Endothelial cell of umbilical vein (primary cell): ENCODE results near the gene PROSER1. TPM values are rescaled to one million over a fixed set of nuclear protein-coding genes. Genes with fewer than 3 reads are reported as not detected.

Experiments
- BruUV-seq: library from RNA; stranded (reverse); fragments of 400-500 nt; replicated peaks from 2 replicates; lab custom pipeline; 2021; lab: Mats Ljungman, UMichigan
- CTCF ChIA-PET: fragments of 300-600, 350-600 bp; sonication (Branson Sonifier 250); formaldehyde crosslinking; loops from one replicate; lab custom pipeline; 2021; ENCODE audit warnings: antibody characterized with exemption, inconsistent platforms; lab: Charles Lee
- POLR2A ChIA-PET: fragments of 300-600, 350-600 bp; sonication (Branson Sonifier 250); formaldehyde crosslinking; loops from one replicate; lab custom pipeline; 2021; ENCODE audit warnings: antibody characterized with exemption, inconsistent platforms; lab: Charles Lee
- DNase-seq: peaks from one replicate; pipeline ENCODE4 v3.0.0-alpha.2; 2011; ENCODE audit warnings: low read depth, low spot score
- FAIRE-seq: peaks from 2 replicates; lab custom pipeline; 2011; peaks lifted over from hg19 to GRCh38; lab: Jason Lieb, UNC
- H2AFZ ChIP-seq: 2 replicates; pipeline ENCODE4 v1.6.0; 2012; ENCODE audit warnings: low read depth, low read length, control low read depth, inconsistent platforms
- H3K27ac ChIP-seq: 2 replicates; pipeline ENCODE4 v1.5.1; 2011; ENCODE audit warnings: low read depth, mild to moderate bottlenecking, control low read depth, low read length, moderate library complexity; ENCODE audit not compliant: insufficient read depth
- H3K27me3 ChIP-seq, 2 experiments: 2 replicates each; pipeline versions ENCODE4 v1.6.0 to v1.6.1; 2011; ENCODE audit warnings: low read length in 2 of 2, mixed read lengths in 1 of 2; ENCODE audit not compliant: control insufficient read depth in 2 of 2, insufficient read depth in 2 of 2
- H3K36me3 ChIP-seq, 2 experiments: 2 replicates in 1 of 2; 3 replicates in 1 of 2; pipeline ENCODE4 v1.5.1; 2011; ENCODE audit warnings: low read length in 2 of 2, mild to moderate bottlenecking in 1 of 2, moderate library complexity in 1 of 2; ENCODE audit not compliant: control insufficient read depth in 2 of 2, insufficient read depth in 2 of 2; ENCODE audit errors: extremely low read depth in 1 of 2
- H3K4me1 ChIP-seq: 3 replicates; pipeline ENCODE4 v1.5.1; 2011; ENCODE audit warnings: mild to moderate bottlenecking, low read length; ENCODE audit not compliant: control insufficient read depth, insufficient read depth; ENCODE audit errors: extremely low read depth
- H3K4me2 ChIP-seq: 2 replicates; pipeline ENCODE4 v1.6.1; 2011; ENCODE audit warnings: low read length, control low read depth, mixed read lengths; ENCODE audit not compliant: insufficient read depth
- H3K4me3 ChIP-seq, 3 experiments: fragments of 200-600 bp in 1 of 3; sonication (generic), shearing (Covaris generic) in 1 of 3; replicated peaks in 1 of 3; 2 replicates each; pipeline ENCODE4 v1.5.1; 2011 to 2016; ENCODE audit warnings: control low read depth in 3 of 3, low read length in 3 of 3, mild to moderate bottlenecking in 2 of 3, inconsistent platforms in 1 of 3, low read depth in 1 of 3, moderate library complexity in 1 of 3; ENCODE audit not compliant: insufficient read depth in 1 of 3
- H3K79me2 ChIP-seq: 2 replicates; pipeline ENCODE4 v1.6.0; 2012; ENCODE audit warnings: low read length, inconsistent platforms; ENCODE audit not compliant: control insufficient read depth, insufficient read depth
- H3K9ac ChIP-seq: replicated peaks from 2 replicates; pipeline ENCODE3; 2011; ENCODE audit warnings: low read length, control low read depth; ENCODE audit not compliant: insufficient read depth; ENCODE audit errors: extremely low read depth
- H3K9me1 ChIP-seq: replicated peaks from 3 replicates; pipeline ENCODE4 v1.6.0; 2011; ENCODE audit warnings: mild to moderate bottlenecking, low read length; ENCODE audit not compliant: control insufficient read depth, insufficient read depth; ENCODE audit errors: extremely low read depth
- H3K9me3 ChIP-seq: replicated peaks from 2 replicates; pipeline ENCODE4 v1.5.1; 2012; ENCODE audit warnings: low read length, inconsistent platforms; ENCODE audit not compliant: control insufficient read depth, insufficient read depth
- H4K20me1 ChIP-seq: replicated peaks from 2 replicates; pipeline ENCODE3; 2011; ENCODE audit warnings: mild to moderate bottlenecking, low read length; ENCODE audit not compliant: control insufficient read depth, insufficient read depth; ENCODE audit errors: extremely low read depth
- CTCF ChIP-seq, 2 donors: IDR thresholded peaks; 1 replicate in 1 of 2; 2 replicates in 1 of 2; pipeline ENCODE4 v1.5.1; 2011; ENCODE audit warnings: low read length in 2 of 2, mild to moderate bottlenecking in 2 of 2, moderate library complexity in 2 of 2, control low read depth in 1 of 2, inconsistent platforms in 1 of 2, low read depth in 1 of 2; ENCODE audit not compliant: insufficient read depth in 1 of 2; ENCODE audit errors: extremely low read depth in 1 of 2
- EZH2 ChIP-seq: IDR thresholded peaks from 2 replicates; pipeline ENCODE4 v1.6.1; 2012; ENCODE audit warnings: borderline replicate concordance, low read depth, mild to moderate bottlenecking, moderate library complexity, low read length, inconsistent platforms; ENCODE audit not compliant: severe bottlenecking
- FOS ChIP-seq: IDR thresholded peaks from 2 replicates; pipeline ENCODE4 v1.6.1; 2011; ENCODE audit warnings: mild to moderate bottlenecking, low read length, moderate library complexity, borderline replicate concordance; ENCODE audit not compliant: insufficient read depth
- GATA2 ChIP-seq: IDR thresholded peaks from 2 replicates; pipeline ENCODE4 v1.7.0; 2011; ENCODE audit warnings: low read depth, mild to moderate bottlenecking, moderate library complexity, mixed read lengths, low read length; ENCODE audit not compliant: insufficient read length, insufficient read depth
- JUN ChIP-seq: IDR thresholded peaks from 2 replicates; pipeline ENCODE4 v1.6.1; 2011; ENCODE audit warnings: borderline replicate concordance, low read depth; ENCODE audit not compliant: insufficient read length, insufficient read depth
- MAX ChIP-seq: IDR thresholded peaks from 2 replicates; pipeline ENCODE4 v1.6.1; 2011; ENCODE audit not compliant: insufficient read depth, insufficient read length
- MYC ChIP-seq: IDR thresholded peaks from one replicate; pipeline ENCODE4 v1.6.1; 2011; ENCODE audit warnings: mild to moderate bottlenecking, low read depth, low read length
- POLR2A ChIP-seq: IDR thresholded peaks from 2 replicates; pipeline ENCODE4 v1.6.1; 2012; ENCODE audit warnings: low read depth, mild to moderate bottlenecking, control low read depth, low read length
- POLR2AphosphoS5 ChIP-seq: IDR thresholded peaks from 2 replicates; pipeline ENCODE4 v1.6.1; 2012; ENCODE audit warnings: low read depth, mild to moderate bottlenecking, control low read depth, low read length, moderate library complexity; ENCODE audit not compliant: insufficient read depth
- dilution Hi-C: fragments of 300-500 bp; cut with MboI; formaldehyde crosslinking; loops from one replicate; pipeline ENCODE4 v1.15.0; 2019; ENCODE audit warnings: low sequenced_read_pairs; ENCODE audit not compliant: extremely low pct_ligation_motif_present
- intact Hi-C: fragments of 100-400 bp; cut with micrococcal nuclease; formaldehyde crosslinking; loops from one replicate; pipeline ENCODE4 v1.10.0; 2022
- polyA plus RNA-seq, 4 experiments: library from polyadenylated mRNA; depleted of rRNA in 3 of 4; stranded (reverse) in 3 of 4; unstranded in 1 of 4; fragments of >200 nt; gene quantifications; 2 replicates each; pipeline versions ENCODE4 v1.2.1 to v1.2.3, GENCODE V29; 2011 to 2012; ENCODE audit warnings: missing spikeins in 1 of 4
- total RNA-seq: library from RNA; stranded (reverse); gene quantifications from 2 replicates; pipeline ENCODE4 v1.2.3, GENCODE V29; 2021

Gene PROSER1
- total and polyA plus RNA-seq, 2 donors (not counting 3 experiments of a cell fraction or from before 2014, with no cell fraction given): 38.3 to 40.4 TPM

DNA sequence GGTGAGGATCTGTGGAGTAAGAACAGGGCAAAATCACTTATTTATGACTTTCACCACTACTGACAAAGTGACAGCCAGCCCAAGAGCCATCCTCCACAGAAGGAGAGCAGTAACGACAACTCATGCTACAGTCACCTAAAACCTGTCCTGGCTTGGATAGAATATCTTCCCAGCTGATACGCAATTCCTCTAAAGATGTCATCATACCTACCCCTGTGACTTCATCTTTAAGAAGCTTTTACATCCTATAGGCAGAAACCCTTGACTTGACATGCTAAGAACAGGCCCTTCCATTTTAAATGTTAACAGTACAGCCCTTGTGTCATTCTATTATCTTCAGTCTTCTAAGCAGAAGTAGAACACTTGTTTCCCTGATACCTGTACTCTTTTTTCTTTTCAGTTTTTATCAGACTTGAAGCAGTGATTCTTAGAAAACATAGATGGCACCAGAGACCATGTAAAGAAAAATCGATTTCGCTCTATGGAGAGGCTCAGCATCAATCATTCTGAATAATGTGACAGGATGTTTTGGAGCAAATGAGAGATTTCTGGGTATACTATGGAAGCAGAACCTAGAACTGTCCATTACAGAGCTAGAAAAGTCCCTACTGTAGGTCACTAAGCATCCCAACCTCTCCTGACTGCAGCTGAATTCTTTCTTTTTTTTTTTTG lies 67.4 kb downstream of the PROSER1 start:
- no peaks in the 10 kb centered on the region for H3K9me1 ChIP-seq
- intact Hi-C loops: no loop called here

More for the DNA sequence above, 67.4 kb downstream of the PROSER1 start:
- Histone ChIP-seq H3K36me3 (no peaks in the 10 kb centered on the region), H3K4me2 (no peak overlapping the region), H2AFZ (no peak overlapping the region), H3K27ac (no peak overlapping the region), H3K27me3 (peaks cover 4 to 5% of the 10 kb centered on the region in 2 experiments), H4K20me1 (no peaks in the 10 kb centered on the region), H3K9me3 (no peaks in the 10 kb centered on the region), H3K9ac (no peak overlapping the region), H3K79me2 (no peaks in the 10 kb centered on the region), H3K4me1 (no peaks in the 10 kb centered on the region), H3K4me3 (no peak overlapping the region)
- TF ChIP-seq MAX: no peak
- TF ChIP-seq POLR2A: no peak
- TF ChIP-seq MYC: no peak
- no peak for TF ChIP-seq FOS
- no peak for TF ChIP-seq EZH2
- no peak for TF ChIP-seq POLR2AphosphoS5
- TF ChIP-seq CTCF (IDR thresholded peaks at IDR 0.05; ENCODE audit: extremely low read depth in 1 of 2, insufficient read depth in 1 of 2, low read depth in 1 of 2, low read length in 2 of 2): no peak
- no peak for TF ChIP-seq GATA2
- TF ChIP-seq JUN: no peak
- POLR2A ChIA-PET: no interaction called here
- FAIRE-seq (no peak), DNase-seq (no peak)
- dilution Hi-C loops: no loop called here
- BruUV-seq: no TSS peak
- CTCF ChIA-PET: interaction anchor here (0.8 kb wide), 1 partner anchor 646 kb away, joined by 3 read pairs; no protein-coding TSS in a partner anchor
